Stimulated activated CD8-positive, alpha-beta memory T cell treated with anti-CD3 and anti-CD28 coated beads, Interleukin-4, amount 100 ng/mL, for 24 hours (primary cell): ENCODE results near the gene GRIK4.
"Not testable (repeated sequence)": the region's sequence is repeated elsewhere in the genome, so short reads cannot be mapped to it uniquely, and the experiment has no call there.

Experiments used
- DNase-seq: peaks from one replicate; pipeline ENCODE4 v3.0.0-alpha.2; 2020; ENCODE audit warnings: low read depth

Gene GRIK4

DNA sequence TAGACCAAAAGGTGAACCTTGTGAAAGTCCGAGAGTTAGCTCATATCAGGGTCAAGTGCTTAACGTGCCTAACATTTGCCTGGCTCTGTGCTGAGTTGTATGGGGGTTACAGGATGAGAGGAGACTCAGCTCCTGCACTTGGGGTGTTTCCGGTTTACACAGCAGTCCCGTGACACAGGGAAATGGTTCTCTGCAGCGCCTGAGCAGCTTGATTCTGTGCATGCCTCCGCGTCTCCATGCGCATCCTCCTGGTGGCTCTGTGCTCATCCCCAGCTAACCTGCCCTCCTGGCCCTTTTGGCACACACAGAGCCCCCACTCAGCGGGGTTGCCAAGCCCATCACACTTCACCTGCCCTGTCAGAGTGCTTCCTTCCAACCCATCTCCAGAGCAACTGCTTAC, 274.0 kb downstream of the GRIK4 start:
- DNase-seq = no peak

DNA sequence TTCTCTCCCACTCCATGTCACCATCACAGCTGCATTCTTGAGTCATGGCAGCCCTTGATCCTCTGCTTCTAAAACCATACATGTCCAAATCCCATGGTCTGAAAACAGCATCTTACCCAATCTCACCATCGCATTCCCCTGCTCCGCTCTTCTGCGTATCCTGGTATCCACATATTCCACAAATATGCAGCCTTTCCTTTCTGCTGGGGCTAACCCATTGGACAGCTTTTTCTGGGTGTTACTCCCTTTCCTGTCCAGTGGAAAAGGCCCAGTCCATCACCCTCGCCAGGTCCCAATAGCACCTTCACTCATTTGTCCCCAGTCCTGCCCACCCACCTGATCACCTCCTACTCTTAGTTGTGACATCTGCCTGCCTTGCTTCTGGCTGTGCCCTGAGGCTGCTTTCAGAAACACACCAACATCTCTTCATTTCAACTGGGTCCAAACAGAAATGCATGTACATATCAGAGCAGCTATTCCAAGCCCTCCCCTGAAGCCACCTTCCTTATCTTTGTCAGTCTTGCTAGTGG, 274.7 kb downstream of the GRIK4 start:
- no peak for DNase-seq

DNA sequence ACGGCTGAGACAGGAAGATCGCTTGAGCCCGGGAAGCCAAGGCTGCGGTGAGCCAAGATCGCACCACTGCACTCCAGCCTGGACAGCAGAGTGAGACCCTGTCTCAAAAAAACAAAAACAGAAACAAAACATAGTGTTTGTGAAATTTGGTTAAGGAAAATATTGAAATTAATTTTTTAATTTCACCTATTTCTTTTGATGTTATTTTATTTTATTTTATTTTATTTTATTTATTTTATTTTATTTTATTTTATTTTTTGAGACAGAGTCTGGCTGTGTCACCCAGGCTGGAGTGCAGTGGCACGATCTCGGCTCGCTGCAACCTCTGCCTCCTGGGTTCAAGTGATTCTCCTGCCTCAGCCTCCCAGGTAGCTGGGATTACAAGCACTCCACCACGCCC, 275.7 kb downstream of the GRIK4 start:
- not testable (repeated sequence) for DNase-seq

DNA sequence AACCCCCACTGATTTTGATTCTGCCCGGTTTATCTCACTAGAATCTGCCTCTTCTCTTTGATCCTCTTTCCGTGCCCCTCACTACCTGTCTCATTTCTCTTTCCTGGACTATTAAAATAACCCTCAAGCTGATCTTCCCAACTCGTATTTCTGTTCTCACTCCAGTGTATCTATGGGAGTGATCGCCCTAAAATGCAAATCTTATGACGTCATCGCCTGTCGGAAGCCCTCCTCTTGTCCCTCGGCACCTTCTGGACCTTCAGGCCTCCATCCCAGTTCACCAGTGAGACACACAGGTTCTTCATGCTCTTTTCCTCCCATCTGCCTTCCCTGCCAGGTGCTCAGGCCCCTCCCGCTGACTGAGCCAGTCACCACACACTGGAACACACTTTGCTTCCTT, 277.8 kb downstream of the GRIK4 start:
- DNase-seq = no peak

DNA sequence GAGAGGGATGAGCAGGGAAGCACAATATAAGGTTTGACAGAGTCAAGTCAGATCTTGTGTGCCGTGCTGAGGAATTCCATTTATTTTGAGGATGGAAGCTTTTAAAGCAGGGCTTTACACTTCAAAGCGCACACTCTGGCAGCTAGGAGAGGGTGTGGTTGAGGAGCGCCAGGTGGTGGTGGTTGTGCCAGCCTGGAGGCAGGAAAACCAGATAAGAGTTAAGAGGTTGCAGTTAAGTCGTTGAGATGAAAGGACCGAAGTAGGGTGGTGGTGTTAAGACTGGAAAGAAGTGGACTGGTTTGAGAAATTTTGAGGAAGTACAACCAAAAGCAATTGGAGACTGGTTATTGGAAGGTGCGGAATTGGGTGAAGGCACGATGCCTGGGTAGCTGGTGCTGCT, 280.8 kb downstream of the GRIK4 start:
- no peak for DNase-seq

DNA sequence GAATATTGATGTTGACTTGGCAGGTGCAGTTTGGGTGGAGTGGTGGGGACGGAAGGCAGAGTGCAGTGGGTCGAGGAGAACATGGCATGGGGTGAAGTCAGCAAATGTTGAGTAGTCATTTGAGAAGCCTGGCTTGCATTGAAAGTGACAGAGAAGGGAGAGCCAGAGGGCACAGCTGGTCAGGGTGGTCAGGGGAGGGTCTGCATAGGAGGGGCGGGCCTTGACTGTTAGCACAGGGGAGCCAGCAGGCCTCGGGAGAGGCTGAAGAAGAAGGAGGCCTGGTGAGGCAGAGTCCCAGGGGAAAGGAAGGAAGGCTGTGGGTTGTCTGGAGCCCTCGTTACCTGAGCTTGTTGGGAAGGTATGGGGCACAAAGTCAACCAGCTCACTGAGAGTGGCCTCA, 281.6 kb downstream of the GRIK4 start:
- no peak for DNase-seq

DNA sequence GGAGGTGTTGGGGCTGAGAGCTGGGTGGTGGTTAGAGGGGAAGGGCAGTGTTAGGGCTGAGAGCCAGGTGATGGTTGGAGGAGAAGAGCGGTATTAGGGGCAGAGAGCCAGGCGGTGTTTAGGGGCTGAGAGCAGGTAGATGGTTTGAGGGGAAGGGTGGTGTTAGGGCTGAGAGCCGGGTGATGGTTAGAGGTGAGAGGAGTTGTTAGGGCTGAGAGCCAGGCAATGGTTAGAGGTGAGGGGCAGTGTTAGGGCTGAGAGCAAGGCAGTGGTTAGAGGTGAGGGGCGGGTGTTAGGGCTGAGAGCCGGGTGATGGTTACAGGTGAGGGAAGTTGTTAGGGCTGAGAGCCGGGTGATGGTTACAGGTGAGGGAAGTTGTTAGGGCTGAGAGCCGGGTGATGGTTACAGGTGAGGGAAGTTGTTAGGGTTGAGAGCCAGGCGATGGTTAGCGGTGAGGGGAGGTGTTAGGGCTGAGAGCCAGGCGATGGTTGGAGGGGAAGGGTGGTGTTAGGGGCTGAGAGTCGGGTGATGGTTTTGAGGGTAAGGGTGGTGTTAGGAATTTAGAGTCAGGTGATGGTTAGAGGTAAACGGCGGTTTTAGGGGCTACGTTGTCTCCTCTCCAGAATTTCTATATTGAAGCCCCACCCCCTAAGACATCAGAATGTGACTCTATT, 282.4 kb downstream of the GRIK4 start:
- no peak for DNase-seq

DNA sequence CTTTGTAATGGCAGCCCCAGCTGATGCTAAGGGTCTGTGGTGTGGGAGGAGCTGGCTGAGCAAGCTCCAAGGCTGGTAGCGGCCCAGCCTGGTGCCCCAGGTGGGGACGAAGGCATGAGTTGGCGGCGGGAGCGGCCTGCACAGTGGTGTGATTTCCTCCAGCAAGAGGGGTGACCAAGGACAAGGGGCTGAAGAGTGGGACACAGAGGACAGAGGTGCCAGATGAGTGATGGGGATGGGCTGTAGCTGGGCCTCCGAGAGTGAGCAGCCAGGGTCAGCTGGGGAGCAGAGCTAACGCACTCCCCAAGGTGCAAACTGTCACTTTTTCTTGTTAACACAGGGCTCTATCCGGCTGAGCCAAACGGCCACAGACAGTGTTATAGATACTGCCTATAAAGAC, 283.2 kb downstream of the GRIK4 start:
- DNase-seq = no peak

DNA sequence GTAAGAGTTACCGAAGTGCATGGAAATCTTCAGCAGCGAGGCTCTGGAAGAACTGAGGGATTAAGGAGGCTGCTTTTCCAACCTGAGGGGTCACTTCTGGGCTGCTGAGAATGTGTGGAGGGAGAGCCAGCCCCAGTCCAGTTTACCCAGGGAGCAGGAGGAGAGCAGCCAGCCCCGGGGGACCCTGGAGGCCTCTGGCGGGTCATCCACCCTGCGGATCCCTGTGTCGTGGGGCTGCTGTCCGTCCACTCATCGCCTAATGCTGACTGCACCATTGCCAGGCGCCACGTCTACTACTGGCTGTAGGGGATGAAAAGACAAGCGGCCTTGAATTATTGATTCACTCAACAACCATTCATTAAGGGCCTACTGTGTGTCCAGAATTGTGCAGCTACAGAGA, 283.6 kb downstream of the GRIK4 start:
- DNase-seq = no peak

DNA sequence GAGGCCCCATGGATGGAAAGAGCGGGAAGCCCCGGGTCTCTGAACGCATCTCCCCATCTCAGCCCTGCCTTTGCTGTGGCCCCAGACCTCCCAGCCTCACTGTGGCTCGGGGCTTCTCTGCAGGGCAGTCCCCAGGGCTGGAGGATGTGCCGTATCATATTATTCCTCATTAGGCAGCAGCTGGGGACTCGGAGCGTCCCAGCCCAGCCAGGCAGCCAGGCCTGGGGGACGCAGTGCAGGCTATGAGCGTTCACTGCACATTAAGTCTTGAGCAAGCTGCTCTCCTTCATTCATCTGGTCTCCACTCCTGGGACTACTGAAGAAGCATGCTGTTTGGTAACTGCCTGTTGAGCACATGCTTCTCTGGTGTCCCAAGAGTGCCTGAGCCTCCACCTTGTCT, 285.6 kb downstream of the GRIK4 start:
- no peak for DNase-seq

DNA sequence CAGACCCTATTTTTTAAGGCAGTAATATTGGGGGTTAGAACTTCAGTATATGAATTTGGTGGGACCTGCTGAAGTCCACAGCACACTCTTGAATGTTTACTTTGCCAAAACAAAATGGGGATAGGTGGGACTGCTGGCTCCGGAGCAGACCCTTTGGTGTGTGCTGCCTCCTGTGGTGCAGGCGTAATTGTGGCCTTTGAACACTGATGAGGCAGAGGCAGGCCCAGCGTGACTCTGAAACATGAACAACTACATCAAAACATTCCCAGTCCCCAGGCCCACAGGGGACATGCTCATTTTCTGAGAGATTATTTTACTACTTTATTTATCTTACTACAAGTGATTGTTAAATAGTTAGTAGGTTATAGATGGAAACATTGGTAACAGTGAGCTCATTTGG, 287.3 kb downstream of the GRIK4 start:
- DNase-seq = no peak

DNA sequence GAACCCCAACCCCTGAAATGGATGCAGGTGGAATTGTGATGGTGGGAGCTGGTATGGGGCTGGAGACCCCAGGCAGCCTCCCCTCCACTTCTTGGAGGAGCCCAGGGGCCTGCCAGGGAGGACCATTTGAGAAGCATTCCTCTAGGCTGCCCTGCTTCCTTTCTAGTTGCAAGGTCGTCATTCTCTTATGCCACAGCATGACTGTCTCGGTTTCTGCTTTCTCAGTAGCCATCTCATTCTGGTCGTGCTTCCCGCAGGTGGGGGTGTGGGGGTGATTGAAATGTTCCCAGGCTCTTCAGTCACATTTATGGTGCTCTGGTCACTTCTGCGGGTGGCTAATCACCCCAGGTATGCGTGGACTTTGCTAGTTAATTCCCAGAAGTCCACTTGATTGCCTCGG, 288.7 kb downstream of the GRIK4 start:
- no peak for DNase-seq

DNA sequence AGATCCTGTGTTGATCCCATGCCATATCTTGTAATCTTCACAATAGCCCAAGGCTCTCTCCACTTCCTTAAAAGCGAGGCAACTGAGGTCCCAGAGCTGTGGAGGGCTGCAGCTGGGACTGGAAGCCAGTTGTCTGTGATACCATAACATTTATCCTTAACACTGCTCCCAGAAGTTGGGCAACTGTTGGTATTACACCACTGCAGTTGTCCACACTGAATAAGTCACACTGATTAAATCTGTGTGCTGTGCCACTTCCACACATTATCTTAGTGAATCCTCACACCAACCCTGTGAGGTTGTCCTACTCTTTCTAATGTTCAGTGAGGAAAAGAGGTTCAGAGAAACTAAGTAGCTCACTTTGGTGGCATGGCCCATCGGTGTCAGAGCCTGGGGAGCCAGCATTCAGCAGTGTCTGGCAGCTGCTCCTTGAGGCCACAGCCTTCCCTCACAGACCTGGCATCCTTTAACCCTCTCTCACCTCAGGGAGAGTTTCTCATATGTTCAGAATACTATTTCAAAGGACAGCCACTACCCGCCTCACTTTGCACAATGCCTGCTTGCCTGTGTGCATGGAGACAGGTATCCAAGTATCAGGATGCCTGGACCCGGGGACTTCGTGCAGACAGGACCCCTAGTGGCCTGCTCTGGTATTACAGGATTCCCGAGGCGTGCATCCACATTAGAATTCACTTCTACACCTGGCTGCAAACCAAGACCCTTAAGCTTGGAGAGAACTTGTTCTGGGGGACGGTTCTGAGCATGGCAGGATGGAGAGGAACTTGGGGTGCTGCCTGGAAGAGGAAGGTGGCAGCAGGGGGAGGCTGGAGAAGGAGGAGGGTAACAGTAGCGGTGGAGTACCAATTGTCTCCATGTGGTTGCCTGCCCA, 290.5 kb downstream of the GRIK4 start:
- peak; percentile 15 for DNase-seq

DNA sequence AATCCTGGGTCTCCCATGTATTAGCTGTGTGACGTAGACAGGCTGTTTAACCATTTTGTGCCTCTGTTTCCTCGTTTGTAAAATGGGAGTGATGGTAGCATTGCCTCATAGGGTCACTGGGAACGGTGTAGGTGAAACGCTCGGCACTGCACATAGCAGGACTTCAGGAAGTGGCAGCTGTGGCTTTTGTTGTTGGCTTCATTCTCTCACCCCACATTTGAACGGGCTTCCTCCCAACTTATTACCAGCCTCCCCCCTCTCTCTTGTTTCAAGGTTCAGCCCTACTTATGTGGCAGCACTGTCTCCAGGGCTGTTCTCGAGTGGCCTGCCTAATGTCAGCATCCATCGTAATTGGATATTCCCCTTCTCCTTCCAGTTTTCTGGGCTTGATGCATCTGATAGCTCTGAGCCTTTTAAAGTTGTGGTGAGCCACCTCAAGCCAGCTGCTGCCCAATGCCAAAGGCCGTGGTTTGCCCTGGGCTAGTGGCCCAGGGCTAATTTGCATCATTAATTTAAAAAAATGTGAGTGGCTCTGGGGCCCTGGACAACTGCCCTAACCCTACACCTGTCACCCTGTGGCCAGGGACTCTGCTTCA, 294.5 kb downstream of the GRIK4 start:
- no peak for DNase-seq

DNA sequence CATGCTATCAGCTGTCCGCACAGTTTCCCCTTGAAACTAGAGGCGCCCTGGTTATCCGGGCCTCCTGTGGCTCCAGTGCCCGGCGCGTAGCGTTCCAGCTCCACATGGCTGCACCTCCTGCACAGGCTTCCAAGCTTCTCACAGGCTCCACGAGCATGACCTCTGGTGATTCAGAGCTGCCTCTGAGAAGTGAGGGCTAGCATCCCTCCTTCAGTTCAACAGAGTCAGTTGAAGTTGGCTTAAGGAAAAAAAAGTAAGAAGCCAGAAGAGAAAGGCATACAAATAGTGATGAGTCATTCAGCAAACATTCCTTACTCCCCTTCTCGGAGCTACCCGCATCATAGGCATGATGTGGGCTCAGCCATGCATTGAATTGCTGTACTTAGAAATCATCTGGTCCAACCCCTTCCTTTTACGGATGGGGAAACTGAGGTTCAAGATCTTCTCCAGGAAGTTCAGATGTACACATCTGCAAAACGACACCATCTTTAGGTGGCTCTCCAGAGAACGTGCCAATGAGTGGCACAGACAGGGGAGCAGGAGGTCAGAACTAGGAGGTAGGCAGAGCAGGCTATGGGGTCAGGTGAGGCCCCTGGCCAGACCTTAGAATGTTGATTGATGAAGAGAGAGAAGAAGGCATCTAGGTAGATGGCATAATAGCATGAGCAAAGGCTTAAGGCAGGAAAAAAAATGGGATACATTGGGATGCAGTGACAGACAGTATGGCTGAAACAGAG, 296.0 kb downstream of the GRIK4 start:
- no peak for DNase-seq

DNA sequence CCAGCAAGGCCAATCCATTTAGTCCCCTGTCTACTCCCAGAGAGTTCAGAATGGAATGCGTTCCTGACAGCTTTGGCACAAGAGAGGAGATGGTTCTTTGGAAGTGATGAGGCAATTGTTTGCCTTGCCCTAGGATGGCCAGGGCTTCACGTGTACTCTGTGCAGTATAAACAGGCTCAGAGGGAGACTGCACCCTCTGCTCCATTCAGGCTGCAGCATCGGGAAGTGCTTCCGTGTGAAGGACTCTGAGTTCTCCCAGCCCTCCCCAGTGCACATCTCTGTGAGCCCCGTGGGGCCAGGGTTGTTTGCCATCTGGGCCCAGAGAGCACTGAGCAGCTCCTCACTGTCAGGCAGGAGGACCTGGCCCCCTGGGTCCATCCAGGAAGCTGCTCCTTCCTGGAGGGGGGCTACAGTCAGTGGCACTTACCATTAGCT, 297.1 kb downstream of the GRIK4 start:
- no peak for DNase-seq

DNA sequence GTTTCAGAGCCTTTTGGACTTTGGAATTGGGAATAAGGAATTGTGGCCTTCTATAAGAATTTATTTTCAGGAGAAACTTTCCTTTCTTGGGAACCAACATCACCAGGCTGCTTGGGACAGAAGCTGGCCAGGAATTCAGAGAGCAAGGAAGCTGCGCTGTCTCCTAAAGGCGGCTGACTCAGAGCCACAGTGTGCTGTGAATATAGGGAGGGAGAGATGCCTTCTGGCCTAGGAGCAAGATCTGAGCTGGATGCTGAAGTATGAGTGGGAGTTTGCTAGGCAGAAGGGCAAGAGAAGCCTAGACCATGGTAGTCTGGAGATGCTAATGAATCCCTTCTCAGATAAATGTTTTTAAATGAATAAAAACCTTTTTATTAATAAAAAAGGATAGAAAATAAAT, 298.7 kb downstream of the GRIK4 start:
- no peak for DNase-seq

DNA sequence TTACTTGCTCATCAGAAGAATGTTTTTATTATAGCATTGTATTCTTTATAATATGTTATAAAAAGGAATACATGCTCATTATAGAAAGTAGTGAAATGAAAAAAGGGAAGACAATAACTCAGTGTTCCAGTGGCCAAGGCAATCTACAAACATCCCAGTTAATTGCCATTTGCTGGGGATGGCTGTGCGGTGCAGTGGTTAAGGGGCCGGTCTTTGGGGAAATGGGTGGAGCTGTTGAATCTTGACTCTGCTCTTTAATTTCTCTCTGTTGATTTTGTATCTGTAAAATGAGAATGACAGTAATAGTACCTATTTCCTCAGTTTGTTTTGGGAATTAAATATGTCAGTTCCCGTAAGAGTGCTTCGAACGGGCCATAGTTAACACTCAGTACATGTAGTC, 299.7 kb downstream of the GRIK4 start:
- no peak for DNase-seq

DNA sequence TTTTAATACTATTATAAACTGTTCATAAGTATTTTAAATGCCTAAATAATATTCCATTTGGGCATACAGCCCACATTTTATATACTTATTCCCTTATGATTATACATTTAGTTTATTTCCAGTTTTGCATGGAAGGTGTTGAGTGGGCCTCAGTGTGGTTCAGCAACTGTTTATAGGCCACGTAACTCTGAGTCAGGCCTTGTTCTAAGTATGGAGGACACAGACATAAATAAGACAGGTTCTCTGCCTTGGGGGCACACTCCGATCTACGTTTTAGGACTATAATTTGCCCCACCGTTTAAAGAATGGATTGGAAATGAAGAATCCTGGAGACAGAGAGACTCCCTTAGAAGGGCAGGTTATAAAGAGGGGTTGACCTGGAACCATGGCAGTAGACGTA, 300.2 kb downstream of the GRIK4 start:
- no peak for DNase-seq

DNA sequence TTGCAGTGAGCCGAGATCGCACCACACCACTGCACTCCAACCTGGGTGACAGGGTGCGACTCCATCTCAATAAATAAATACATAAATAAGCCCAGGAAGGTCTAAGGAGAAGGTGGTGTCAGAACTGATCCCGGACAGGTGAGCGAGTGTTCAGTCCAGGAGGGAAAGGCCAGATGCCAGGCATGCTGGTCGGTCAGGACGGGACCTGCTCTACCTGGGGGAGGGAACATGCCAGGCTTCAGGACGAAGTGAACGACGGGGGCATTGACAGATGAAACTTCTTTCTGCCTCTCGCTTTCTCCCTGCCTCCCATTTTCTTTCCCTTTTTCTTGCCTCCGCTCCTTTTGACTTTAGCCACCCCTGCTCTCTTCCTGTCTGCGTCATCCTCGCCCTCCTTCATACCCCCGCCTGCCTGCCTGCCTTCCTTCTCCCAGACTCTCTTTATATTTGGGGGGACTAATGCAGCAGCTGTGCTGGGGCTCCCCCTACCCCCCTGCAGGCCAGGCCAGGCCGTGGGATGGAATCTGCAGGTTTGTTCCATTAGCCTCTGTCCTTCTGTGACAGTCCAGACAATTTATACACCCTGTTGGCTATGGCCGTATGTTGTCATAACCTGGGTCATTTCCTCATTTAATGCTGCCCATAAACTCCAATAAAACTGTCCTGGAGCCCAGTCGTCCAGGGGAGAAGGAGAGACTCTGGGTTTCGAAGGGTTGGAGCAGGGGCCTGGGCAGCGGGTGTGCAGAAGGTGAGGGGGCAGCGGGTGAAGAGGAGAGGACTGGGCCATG, 303.2 kb downstream of the GRIK4 start:
- DNase-seq = no peak

DNA sequence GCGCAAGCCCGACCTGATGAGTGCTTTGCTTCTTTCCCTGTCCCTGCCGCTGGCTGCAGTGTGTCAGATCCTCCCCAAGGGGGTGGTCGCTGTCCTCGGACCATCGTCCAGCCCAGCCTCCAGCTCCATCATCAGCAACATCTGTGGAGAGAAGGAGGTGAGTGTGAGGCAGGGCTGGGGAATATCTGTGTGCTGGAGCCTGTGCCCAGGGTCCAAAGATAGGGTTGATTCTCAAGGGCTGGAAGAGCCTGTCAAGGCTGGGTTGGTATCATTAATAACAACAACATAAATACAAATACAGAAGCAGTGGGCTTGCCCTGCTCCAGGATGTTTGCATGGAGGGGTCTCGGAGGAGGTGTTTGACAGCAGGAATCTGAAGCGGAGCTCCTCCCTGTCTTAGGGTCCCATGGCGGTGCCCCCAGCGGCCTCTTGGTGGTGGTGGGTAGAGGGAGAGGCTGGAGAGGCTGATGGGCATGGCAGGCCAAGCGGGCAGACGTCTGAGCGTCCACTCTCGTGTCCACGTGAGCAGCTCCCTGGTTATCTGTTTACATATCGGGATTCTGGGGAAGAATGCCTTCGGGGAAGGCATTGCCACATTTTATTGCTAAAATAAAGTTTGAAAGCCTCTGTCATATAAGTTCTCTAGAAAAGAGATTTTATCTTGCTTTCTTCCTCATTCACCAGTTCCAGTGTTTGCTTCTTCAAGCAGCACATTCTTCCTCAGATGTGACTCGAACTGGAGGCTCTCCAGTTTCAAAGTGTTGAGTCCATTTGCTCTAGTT, 304.0 kb downstream of the GRIK4 start:
- no peak for DNase-seq
